Liver (tissue), 9 donors: ENCODE measurements around the gene FGF5. TPM values are rescaled to one million over a fixed set of nuclear protein-coding genes. Genes with fewer than 3 reads are reported as not detected.

ENCODE experiments used
- DNase-seq: peaks from one replicate; pipeline ENCODE4 v3.0.0-alpha.2; 2017; ENCODE audit warnings: low spot score
- H3K27ac ChIP-seq, 2 donors: one replicate each; pipeline ENCODE4 v1.7.0; 2013; ENCODE audit warnings: inconsistent platforms in 2 of 2, low read length in 2 of 2, control low read depth in 1 of 2, low read depth in 1 of 2, mild to moderate bottlenecking in 1 of 2
- H3K27me3 ChIP-seq, 4 donors: one replicate each; pipeline versions ENCODE4 v1.6.1 to v1.7.0; 2013; ENCODE audit warnings: low read length in 3 of 4, inconsistent platforms in 1 of 4, mild to moderate bottlenecking in 1 of 4, moderate library complexity in 1 of 4; ENCODE audit not compliant: control insufficient read depth in 4 of 4, insufficient read depth in 4 of 4
- H3K36me3 ChIP-seq, 4 donors: one replicate each; pipeline versions ENCODE4 v1.6.1 to v1.7.0; 2013; ENCODE audit warnings: low read length in 3 of 4, mild to moderate bottlenecking in 3 of 4, low read depth in 1 of 4, moderate library complexity in 1 of 4; ENCODE audit not compliant: control insufficient read depth in 4 of 4, insufficient read depth in 3 of 4
- H3K4me1 ChIP-seq, 4 donors: one replicate each; pipeline versions ENCODE4 v1.6.1 to v1.7.0; 2013; ENCODE audit warnings: low read length in 3 of 4, mild to moderate bottlenecking in 3 of 4, moderate library complexity in 1 of 4; ENCODE audit not compliant: control insufficient read depth in 4 of 4, insufficient read depth in 4 of 4
- H3K4me3 ChIP-seq, 3 donors: one replicate each; pipeline versions ENCODE4 v1.6.1 to v1.7.0; 2013; ENCODE audit warnings: low read length in 3 of 3, control low read depth in 1 of 3, low read depth in 1 of 3, mild to moderate bottlenecking in 1 of 3
- H3K9ac ChIP-seq, 2 donors: one replicate each; pipeline ENCODE4 v1.7.0; 2013; ENCODE audit warnings: low read length in 2 of 2, mild to moderate bottlenecking in 2 of 2, moderate library complexity in 2 of 2, control low read depth in 1 of 2, low read depth in 1 of 2
- H3K9me3 ChIP-seq, 4 donors: one replicate each; pipeline versions ENCODE4 v1.6.1 to v1.7.0; 2013; ENCODE audit warnings: low read length in 3 of 4; ENCODE audit not compliant: control insufficient read depth in 4 of 4
- CTCF ChIP-seq: fragments of 150-350 bp; IDR thresholded peaks from 2 replicates; pipeline ENCODE4 v1.5.1; 2017; ENCODE audit warnings: improper control_type of control experiment, low read depth, low read length; ENCODE audit not compliant: missing input control
- GABPA ChIP-seq, 2 donors: IDR thresholded peaks in 1 of 2; conservative IDR thresholded peaks in 1 of 2; 2 replicates each; pipeline ENCODE4 v1.6.1; 2016; ENCODE audit warnings: antibody characterized with exemption in 2 of 2, mild to moderate bottlenecking in 1 of 2, moderate library complexity in 1 of 2
- HNF4G ChIP-seq: IDR thresholded peaks from 2 replicates; pipeline ENCODE4 v1.6.1; 2016; ENCODE audit warnings: antibody characterized with exemption
- JUND ChIP-seq, 2 donors: IDR thresholded peaks; 2 replicates each; pipeline ENCODE4 v1.6.1; 2016; ENCODE audit warnings: antibody characterized with exemption in 2 of 2
- MAX ChIP-seq: IDR thresholded peaks from 2 replicates; pipeline ENCODE4 v1.6.1; 2016; ENCODE audit warnings: antibody characterized with exemption
- NR2F2 ChIP-seq: IDR thresholded peaks from 2 replicates; pipeline ENCODE4 v1.6.1; 2016; ENCODE audit warnings: antibody characterized with exemption
- RAD21 ChIP-seq, 2 donors: IDR thresholded peaks; 2 replicates each; pipeline ENCODE4 v1.6.1; 2016; ENCODE audit warnings: antibody characterized with exemption in 2 of 2, mild to moderate bottlenecking in 2 of 2
- SP1 ChIP-seq: IDR thresholded peaks from 2 replicates; pipeline ENCODE4 v1.6.1; 2018; ENCODE audit warnings: antibody characterized with exemption, mild to moderate bottlenecking
- TAF1 ChIP-seq: conservative IDR thresholded peaks from 2 replicates; pipeline ENCODE4 v1.6.1; 2016; ENCODE audit warnings: antibody characterized with exemption, mild to moderate bottlenecking
- YY1 ChIP-seq: IDR thresholded peaks from 2 replicates; pipeline ENCODE4 v1.6.1; 2016; ENCODE audit warnings: antibody characterized with exemption, mild to moderate bottlenecking
- ZBTB33 ChIP-seq: IDR thresholded peaks from 2 replicates; pipeline ENCODE4 v1.6.1; 2016; ENCODE audit warnings: antibody characterized with exemption
- WGBS: extraction: QIAGEN DNeasy Blood & Tissue Kit; methylation state at CpG from one replicate; pipeline ENCODE4 v1.1.7; 2013; 5-methylcytosine and 5-hydroxymethylcytosine counted together
- polyA plus RNA-seq, 2 donors: library from polyadenylated mRNA; stranded (reverse) in 1 of 2; unstranded in 1 of 2; fragments of 200-250 nt in 1 of 2; fragments of >200 nt in 1 of 2; fragmentation: Nextera tagmentation in 1 of 2; extraction: Ambion mirVana in 1 of 2; gene quantifications; one replicate each; pipeline versions ENCODE4 v1.2.1 to v1.2.3, GENCODE V29; 2013 to 2015
- total RNA-seq, 2 donors: library from RNA; depleted of rRNA; stranded (reverse); fragments of >200 nt; gene quantifications; one replicate each; pipeline ENCODE4 v1.2.3, GENCODE V29; 2014
- donor health status: healthy.
- donor health status: healthy.
- donor health status: healthy.
- donor health status: healthy.
- donor health status: healthy.

The FGF5 gene
- total and polyA plus RNA-seq, 4 donors, result 0.03 TPM; not detected in 3

- H3K4me3 ChIP-seq, result no peak overlapping the region
- WGBS, result 78% methylated on average over 5 of the region's 5 CpGs
- H3K27me3 ChIP-seq, result peaks cover 0 to 11% (median 1%) of the 10 kb centered on the region in 4 donors
- H3K9me3 ChIP-seq, result no peaks in the 10 kb centered on the region
- no peak overlapping the region for H3K27ac ChIP-seq
- H3K36me3 ChIP-seq, result no peaks in the 10 kb centered on the region
- no peaks in the 10 kb centered on the region for H3K4me1 ChIP-seq
- DNase-seq, result no peak
- TF ChIP-seq HNF4G (no peak), CTCF (no peak), SP1 (no peak), ZBTB33 (no peak), YY1 (no peak), NR2F2 (no peak)
- H3K9ac ChIP-seq, result no peak overlapping the region
Observed at GRCh38 chr4:80231180-80231579, 35.3 kb upstream of the FGF5 start.

GRCh38 chr4:80232707-80233370 lies 33.6 kb upstream of the FGF5 start:
- no peaks in the 10 kb centered on the region for H3K36me3 ChIP-seq
- peaks cover 0 to 13% (median 1%) of the 10 kb centered on the region in 4 donors for H3K27me3 ChIP-seq
- H3K27ac ChIP-seq, result no peak overlapping the region
- H3K9ac ChIP-seq, result no peak overlapping the region
- no peaks in the 10 kb centered on the region for H3K4me1 ChIP-seq
- TF ChIP-seq NR2F2 (no peak), TAF1 (no peak), MAX (no peak), GABPA (IDR thresholded peaks at IDR 0.05 in 1 of 2, conservative IDR thresholded peaks at IDR 0.05 in 1 of 2) (no peak), HNF4G (no peak), RAD21 (IDR thresholded peaks at IDR 0.05) (no peak), ZBTB33 (no peak), JUND (IDR thresholded peaks at IDR 0.05) (no peak), YY1 (no peak), CTCF (no peak)
- no peak overlapping the region for H3K4me3 ChIP-seq
- no peaks in the 10 kb centered on the region for H3K9me3 ChIP-seq
- DNase-seq, result no peak
- WGBS, result 84% methylated on average over 2 of the region's 2 CpGs
